GM11168 (cell line): Measurements from ENCODE around the gene PCP4L1.

Experiments used
- in situ Hi-C: fragments of 300-500 bp; cut with MboI; formaldehyde crosslinking; loops from one replicate; pipeline ENCODE4 v1.12.0; 2022; ENCODE audit warnings: low sequenced_read_pairs; ENCODE audit not compliant: unreplicated experiment

Gene PCP4L1

DNA sequence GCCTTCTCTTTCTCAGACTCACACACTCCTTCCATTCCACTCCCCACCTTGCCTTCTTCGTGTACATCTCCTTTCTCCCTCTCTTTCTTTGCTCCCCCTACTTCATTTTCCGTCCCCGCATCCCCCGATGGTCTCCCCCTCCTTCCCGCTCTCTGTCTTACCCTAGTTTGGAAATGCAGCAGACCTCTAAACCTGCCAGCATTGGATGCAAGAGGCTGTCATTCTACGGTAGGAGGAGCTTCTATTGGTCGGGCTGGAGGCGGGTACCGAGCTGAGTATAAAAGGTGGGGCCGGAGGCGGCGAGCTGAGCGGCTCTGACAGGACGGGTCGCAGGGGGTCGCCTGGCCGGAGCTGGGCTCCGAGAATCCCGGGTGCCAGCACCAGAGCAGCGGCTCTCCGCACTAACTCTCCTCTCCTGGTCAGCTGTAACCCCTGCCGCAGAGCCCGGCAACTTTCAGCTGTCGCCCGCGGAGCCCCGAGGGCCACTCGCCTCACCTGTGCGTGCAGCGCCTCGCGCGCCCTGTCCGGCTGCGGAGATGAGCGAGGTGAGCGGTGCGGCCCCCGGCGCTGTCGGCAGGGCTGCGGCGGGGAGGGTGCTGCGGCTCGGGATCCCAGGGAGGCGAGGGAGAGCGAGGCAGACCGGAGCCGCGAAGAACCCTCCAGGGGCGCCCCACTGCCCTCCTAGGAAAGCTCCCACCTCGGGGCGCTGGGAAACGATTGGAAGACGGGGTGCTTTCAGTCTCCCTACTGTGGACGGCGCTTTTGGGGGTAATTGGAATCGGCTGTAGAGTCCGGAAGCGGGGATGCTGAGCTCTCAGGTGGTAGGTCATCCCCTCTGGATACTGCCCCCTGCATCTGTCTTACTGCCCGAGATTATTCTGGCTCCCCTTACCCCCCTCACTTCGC is at the start of gene PCP4L1:
PCP4L1 (plus strand) TSS at position 307 of the 906 bp plus-strand sequence; CDS start at position 537, 230 bp downstream.
- in situ Hi-C loops: no loop called here

DNA sequence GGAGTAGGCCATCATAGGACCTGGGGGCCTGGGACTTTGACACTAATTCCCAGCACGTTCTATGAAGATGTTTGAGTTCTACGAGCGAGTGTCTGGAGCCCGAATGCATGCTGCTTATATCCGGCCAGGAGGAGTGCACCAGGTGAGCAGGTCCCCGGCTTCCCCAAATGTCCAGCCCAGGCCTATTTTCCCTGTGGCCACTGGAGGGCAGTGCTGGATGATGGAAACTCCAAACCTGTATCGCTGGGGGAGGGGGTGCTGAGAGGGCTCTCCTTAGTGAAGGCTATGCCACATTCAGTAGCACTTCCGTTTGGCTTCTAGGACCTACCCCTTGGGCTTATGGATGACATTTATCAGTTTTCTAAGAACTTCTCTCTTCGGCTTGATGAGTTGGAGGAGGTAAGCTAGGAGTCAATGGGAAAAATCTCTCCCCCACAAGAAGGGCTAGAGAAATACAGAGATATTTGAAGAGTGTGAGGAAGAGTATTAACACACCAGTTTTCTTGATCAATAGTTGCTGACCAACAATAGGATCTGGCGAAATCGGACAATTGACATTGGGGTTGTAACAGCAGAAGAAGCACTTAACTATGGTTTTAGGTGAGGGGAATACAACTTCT is 48.6 kb upstream of the PCP4L1 start:
- in situ Hi-C loops: no loop called here

DNA sequence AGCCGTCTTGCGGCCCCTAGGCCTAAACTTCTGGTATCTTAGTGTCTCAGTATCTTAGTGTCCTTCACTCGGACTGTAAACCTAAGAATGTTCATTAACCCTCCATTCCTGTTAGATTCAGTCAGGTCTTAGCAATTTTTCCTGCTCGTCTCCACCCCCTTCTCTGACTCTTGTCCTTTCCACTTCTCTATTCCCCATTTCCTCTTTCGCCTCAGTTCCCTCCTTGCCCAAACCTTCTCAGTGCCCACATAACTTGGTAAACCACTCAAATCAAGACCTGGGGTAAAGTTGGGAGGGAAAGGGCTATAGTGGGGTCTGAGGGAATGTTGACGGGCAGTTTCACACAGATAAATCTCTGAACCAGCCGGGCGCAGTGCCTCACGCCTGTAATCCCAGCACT is 44.2 kb upstream of the PCP4L1 start:
- in situ Hi-C loops: no loop called here

DNA sequence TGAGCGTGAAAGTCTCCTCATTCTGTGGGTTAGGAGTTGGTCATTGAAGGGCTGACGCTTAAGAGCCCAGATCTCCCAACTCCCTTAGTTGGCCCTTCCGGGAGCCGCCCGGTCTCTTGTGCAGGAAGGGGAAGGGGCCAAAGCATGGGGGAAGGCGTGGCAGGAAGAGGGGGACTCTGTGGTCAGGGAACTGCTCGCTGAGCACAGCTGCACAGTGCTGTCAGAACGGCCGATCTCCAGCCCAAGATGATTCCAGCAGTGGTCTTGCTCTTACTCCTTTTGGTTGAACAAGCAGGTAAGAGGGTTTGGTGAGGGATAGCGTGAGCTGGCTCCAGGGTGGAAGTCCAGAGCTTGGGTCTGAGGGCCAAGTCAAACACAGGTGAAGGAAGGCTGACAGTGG is 43.5 kb upstream of the PCP4L1 start, which contains the start of gene FCER1G:
FCER1G (plus strand) TSS at position 220 of the 400 bp plus-strand sequence; CDS start at position 247, 27 bp downstream.
- in situ Hi-C loops: no loop called here

DNA sequence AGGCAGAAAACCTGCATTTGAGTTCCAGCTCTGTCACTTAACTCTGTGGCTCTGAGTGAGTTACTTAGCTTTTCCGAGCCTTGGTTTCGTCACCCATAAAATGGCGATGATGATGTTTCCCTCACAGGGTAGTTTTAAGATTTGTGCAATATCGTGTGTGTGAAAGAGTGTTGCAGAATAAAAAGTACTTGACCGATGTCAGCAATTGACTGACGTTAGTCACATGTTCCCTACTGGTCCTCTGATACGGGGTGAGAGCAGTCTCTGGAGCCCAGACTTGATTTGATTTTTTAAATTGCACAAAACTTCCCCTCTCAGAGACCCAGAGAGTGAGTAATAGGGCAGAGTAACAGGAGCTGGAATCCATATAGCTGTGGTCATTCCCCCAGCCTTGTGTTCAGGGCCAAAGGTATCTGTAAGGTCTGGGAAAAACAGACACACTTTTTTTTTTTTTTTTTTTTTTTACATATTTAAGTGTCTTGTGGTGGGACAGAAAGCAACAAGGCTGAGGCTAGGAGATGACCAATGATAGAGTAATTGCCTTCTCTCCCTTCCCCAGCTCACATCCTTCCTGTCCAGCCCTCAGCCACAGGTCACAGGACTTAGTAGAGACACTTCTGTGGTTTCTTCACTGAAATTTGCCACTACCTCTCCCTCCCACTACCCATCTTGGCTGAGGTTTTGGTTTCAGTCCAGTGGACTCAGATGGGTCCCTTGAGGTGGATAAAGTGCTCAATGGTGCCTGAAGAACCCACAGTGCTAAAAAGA is 41.4 kb upstream of the PCP4L1 start:
- in situ Hi-C loops: no loop called here

DNA sequence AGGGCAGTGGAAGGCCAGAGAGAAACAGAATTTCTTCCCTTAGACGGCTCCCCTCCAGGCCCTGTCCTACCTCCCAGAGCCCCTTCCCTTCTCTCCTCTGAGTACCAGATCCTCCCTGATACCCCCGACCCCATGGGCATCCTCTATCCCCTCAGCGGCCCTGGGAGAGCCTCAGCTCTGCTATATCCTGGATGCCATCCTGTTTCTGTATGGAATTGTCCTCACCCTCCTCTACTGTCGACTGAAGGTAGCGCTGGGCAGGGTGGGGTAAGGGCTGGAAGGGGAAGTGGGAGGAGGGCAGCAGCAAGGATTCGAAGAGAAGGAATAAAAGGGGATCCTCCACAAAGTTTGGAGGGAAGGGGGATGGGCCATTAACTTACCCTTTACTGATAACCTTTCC is 40.7 kb upstream of the PCP4L1 start:
- in situ Hi-C loops: no loop called here

DNA sequence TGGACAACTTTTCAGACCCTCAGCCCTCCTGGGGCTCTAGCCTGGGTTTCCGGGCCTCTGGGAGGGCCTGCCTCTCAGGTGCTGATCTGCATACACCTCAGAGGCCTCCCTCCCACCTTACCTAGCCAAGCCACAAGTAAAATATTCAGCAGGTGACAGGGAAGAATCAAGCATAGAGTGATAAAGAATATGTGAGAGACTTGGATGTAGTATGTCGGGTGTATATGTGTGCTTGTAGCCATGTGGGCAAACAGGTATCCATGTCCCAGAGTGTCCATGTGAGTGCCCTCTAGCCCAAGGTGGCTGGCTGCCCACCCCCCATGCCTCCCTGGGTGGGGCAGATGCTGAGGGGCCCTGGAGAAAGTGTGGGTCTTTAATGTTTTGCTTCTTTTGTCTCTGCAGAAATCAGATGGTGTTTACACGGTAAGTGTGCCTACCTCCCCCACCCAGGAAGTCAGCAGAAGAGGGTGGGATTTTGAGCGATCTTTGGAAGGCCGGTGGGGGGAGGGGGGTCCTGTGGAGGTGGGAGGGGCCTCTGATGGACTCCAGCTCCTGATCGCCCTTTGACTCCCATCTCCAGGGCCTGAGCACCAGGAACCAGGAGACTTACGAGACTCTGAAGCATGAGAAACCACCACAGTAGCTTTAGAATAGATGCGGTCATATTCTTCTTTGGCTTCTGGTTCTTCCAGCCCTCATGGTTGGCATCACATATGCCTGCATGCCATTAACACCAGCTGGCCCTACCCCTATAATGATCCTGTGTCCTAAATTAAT is 40.1 kb upstream of the PCP4L1 start:
- in situ Hi-C loops: no loop called here

DNA sequence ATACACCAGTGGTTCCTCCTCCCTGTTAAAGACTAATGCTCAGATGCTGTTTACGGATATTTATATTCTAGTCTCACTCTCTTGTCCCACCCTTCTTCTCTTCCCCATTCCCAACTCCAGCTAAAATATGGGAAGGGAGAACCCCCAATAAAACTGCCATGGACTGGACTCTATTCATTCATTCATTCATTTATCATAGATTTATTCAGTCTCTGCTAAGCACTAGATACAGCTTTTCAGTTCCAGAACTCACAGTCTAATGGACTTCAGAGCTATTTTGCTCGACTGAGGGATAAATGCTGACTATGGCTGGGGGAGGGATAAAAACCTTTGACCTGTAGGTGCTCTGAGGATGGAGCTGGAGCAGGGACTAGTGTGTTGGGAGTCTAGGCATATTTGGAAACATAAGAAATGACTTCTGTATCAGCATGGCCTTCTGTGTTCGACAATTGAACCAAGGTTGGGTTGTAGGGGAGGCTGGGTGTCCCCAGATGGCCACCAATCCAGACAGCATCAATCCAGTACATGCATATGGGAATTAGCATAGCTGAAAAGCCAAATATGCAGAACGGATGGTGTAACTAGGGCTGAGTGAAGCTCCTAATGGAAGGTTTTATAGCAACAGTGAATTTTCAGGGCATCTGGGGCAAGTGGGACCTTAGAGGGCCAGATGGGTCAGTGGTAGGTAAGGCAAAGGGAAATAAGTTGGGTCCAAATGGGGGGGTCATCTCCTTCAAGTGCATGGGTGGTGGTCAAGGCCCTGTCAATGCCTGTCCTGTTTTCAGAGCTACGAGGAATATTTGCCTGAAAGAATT is 39.3 kb upstream of the PCP4L1 start:
- in situ Hi-C loops: no loop called here

DNA sequence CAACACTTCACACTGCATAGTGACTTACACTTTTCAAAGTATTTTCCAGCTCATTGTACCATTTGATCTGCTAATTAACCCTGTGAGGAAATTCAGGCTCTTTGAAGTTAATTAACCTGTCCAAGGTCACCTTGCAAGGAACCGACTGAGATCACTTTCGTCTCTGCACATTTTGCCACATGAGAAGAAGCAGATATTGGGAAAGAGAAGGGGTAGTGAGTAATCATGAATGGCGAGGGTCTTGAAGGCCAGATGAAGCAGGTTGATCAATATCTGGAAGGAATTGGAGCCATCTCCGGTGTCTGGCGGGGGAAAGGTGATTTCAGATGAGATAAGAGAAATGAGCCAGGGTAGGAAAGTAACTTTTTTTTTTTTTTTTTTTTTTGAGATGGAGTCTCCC is 38.5 kb upstream of the PCP4L1 start:
- in situ Hi-C loops: loop anchor here (10.0 kb wide), 1 partner anchor 155 kb away; no protein-coding TSS in a partner anchor

DNA sequence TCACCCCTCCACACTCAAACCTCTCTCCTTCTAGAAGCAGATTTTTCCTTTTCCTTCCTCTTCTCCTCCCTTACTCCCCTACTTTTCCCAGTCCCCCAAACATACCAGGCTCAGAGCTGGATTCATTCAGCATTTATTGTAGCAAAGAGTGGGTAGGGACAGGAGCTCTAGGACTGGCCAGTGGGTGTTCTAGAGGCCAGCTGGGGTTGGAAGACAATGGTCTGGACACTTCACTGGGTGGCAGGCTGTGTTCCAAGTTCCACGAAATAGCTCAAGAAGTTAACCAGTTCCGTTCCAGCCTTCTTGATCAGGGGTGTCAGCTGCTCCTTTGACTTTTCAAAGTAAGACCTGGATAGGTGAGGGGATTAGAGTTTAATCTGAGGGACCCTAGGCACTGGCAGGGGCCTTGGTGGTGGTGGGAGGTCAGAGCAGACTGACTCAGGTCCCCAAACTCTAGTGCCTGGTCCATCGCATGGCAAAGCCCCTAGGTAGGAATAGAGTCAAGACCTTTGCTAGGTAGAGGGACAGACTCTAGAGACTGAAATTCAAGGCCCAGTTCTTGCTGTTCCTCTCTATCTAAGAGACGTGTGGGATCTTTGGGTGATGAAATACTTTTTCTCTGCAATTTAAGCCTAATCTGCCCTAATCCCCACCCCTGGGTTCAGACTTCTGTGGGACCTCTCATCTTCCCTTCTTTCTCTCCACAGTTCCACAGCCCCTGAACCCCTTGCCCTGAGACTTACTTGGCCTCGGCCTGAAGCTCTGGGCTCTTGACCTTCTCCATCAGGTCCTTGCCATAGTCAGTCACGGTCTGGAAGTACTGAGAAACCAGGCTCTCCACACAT is 36.1 kb upstream of the PCP4L1 start:
- in situ Hi-C loops: loop anchor here (10.0 kb wide), 1 partner anchor 152 kb away; no protein-coding TSS in a partner anchor

DNA sequence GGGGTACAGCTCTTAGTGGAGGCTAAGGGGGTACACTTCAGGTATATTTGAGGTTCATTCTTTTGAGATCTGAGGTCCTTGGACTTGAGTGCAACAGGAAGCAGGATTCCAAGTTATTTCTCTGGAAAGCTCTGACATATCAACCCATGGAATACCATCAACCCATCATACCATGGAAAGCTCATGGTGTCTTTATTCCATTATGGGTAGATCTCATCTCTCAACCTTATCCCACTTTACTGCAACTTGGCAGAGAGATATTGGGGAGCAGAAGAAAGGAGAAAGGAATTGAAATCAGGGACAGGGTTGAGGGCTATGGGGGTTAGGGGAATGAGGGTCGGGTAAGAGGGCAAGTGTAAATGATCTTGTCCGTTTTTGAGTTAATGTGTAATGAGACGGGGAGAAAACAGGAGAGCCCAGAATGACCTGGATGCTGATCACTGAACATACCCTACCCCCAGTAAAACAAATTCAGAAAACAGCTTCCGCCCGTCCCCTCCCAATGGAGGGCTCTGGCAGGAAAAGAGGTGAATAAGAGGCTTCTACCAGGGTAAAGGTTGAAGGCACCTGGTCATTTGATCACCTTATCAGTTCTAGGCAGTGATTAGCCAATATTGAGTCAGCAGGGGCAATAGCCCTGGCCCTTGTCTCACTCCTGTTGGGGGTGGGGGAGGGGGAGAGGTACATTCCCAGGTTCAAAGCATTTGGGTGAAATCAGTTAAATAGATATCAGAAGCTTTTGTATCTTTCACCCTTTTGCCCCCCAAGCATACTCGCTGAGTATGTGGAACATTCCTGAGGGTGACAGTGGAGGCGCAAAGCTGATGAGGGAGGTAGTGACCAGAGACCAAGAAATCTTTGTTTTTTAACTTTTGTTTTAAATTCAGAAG is 34.5 kb upstream of the PCP4L1 start:
- in situ Hi-C loops: loop anchor here (10.0 kb wide), 1 partner anchor 151 kb away; no protein-coding TSS in a partner anchor

DNA sequence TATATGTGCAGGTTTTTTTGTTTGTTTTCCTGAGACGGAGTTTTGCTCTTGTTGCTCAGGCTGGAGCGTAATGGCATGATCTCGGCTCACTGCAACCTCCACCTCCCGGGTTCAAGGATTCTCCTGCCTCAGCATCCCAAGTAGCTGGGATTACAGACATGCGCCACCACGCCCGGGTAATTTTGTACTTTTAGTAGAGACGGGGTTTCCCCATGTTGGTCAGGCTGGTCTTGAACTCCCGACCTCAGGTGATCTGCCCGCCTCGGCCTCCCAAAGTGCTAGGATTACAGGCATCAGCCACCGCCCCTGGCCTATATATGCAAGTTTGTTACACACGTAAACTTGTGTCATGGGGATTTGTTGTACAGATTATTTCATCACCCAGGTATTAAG is 33.9 kb upstream of the PCP4L1 start:
- in situ Hi-C loops: loop anchor here (5.0 to 10.0 kb wide), 2 partner anchors 68 to 150 kb away; no protein-coding TSS in a partner anchor

DNA sequence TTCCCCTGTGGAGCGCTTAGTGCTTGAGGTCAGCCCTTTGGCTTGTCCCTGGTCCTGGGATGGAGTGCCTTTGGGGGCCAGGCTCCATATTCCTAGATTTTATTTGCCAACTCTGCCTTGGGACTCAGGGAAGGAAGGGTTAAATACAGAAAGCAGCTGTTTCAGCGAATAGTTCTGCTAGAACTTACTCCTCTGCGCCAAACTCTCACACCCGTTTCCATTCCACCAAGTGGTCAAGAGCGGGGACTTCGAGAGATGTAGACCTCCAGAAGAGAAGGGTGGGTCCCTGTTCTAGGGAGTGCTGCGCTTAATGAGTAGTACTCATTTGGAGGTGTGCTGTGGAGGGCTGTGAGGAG is 33.4 kb upstream of the PCP4L1 start:
- in situ Hi-C loops: loop anchor here (5.0 to 10.0 kb wide), 2 partner anchors 67 to 150 kb away; no protein-coding TSS in a partner anchor

DNA sequence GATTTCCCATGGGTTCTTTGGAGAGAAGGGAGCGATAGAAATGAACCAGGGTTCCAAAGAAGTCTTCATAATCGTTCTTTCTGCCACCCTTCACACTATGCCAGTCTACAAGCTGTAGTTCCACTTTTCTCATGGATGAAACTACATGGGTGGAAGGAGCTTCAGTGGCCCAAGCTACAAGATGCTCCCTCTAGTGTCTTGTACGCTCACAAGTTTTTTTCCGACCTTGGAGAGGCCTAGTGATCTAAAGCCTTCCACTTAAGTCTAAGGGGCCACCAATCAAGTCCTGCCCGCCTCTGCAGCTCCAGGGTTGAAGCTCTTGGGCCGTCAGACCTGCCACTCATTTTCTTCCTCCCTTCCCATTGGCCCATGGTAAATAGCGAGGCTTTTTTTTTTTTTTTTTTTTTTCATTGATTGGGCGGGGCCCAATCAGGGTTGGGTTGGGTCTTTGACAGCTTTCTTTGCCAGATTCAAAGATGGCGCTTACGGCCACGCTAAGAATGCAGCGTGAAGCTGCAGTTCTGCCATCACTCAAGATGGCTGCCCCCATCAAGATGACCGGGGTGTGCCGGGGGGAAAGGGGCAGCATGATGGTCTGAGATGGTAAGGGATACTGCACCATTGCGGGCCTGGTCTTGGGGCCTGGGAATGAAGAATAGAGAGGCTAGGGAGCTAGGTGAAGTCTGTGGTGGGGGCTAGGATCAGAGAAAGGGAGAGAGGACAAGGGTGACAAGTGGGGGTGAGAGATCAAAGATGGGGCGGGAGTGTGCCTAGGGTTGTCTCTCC is 32.8 kb upstream of the PCP4L1 start, which contains the start of gene TOMM40L:
TOMM40L (plus strand) TSS at position 527 of the 786 bp plus-strand sequence. CDS start 430 bp downstream, outside the sequence.
- in situ Hi-C loops: loop anchor here (5.0 to 10.0 kb wide), 2 partner anchors 67 to 149 kb away; no protein-coding TSS in a partner anchor

DNA sequence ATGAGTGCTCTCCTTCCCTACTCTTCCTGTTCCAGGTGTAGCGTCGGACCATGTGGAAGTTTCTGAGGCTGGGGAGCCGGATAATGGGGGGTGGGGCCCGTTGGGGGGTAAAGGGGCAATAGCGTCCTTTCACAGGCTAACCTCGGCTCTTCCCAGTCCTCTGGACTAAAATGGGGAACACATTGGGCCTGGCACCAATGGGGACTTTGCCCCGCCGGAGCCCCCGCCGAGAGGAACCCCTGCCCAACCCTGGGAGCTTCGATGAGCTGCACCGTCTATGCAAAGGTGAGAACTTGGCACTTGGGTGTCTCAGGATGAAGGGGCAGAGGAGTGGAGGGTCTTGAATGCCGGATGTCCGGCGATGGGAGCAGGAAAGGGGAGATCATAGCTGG is 32.2 kb upstream of the PCP4L1 start:
- in situ Hi-C loops: loop anchor here (5.0 to 10.0 kb wide), 2 partner anchors 66 to 148 kb away; no protein-coding TSS in a partner anchor

DNA sequence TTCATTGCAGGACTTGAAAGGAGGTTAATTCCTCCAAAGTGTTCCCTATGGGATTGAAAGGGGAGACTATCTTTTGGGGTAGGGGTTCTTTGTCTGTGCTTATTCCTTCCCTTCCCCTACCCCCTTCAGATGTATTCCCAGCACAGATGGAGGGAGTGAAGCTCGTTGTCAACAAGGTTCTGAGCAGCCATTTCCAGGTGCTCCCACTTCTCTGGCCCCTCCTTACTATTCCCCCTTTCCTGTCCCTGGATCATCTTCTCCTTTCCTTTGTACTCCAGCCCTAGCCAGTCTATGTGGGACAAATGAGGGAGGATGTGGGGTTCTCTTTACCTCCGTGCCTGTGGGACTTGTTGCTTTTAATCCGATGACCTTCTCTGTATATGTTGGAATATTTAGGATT is 31.8 kb upstream of the PCP4L1 start:
- in situ Hi-C loops: loop anchor here (5.0 to 10.0 kb wide), 2 partner anchors 66 to 148 kb away; no protein-coding TSS in a partner anchor
